Sigmoid colon (tissue), 4 donors: ENCODE measurements around the gene DSCAM.

Experiments
- CTCF ChIP-seq, 4 experiments: fragments of 450-650 bp in 3 of 4; fragments of 200-600 bp in 1 of 4; IDR thresholded peaks; one replicate each; pipeline ENCODE4 v1.5.1; 2016 to 2019; ENCODE audit warnings: antibody characterized with exemption in 4 of 4, mild to moderate bottlenecking in 3 of 4, moderate library complexity in 2 of 4
- POLR2A ChIP-seq, 2 donors: fragments of 450-650 bp; IDR thresholded peaks; one replicate each; pipeline ENCODE4 v1.6.1; 2016; ENCODE audit warnings: antibody characterized with exemption in 2 of 2, mild to moderate bottlenecking in 2 of 2, moderate library complexity in 2 of 2
- POLR2AphosphoS5 ChIP-seq, 4 donors: sonication (generic); formaldehyde crosslinking; IDR thresholded peaks; one replicate each; pipeline ENCODE4 v1.6.1; 2017; ENCODE audit warnings: antibody characterized with exemption in 4 of 4

- TF ChIP-seq CTCF (IDR thresholded peaks at IDR 0.05) (no peak), POLR2A (IDR thresholded peaks at IDR 0.05) (no peak), POLR2AphosphoS5 (IDR thresholded peaks at IDR 0.05) (no peak)
These were observed 659.7 kb downstream of the DSCAM start for GRCh38 chr21:40187244-40187643.
